Neural cell (in vitro differentiated cells): Measurements from ENCODE around the gene PRRG2.

ENCODE experiments used
- CTCF ChIP-seq: fragments of 450-650 bp; IDR thresholded peaks from 2 replicates; pipeline ENCODE4 v1.5.1; 2014; ENCODE audit warnings: antibody characterized with exemption, mild to moderate bottlenecking, moderate library complexity; ENCODE audit not compliant: poor library complexity, severe bottlenecking
- EZH2 ChIP-seq: fragments of 200-600, 300-800 bp; shearing (Covaris generic), sonication (generic); IDR thresholded peaks from 2 replicates; pipeline ENCODE4 v1.6.1; 2014; ENCODE audit warnings: antibody characterized with exemption, low read length, borderline replicate concordance, mild to moderate bottlenecking; ENCODE audit not compliant: insufficient read depth, poor library complexity, severe bottlenecking
- MXI1 ChIP-seq: fragments of 450-650 bp; conservative IDR thresholded peaks from 2 replicates; pipeline ENCODE4 v1.6.1; 2014; ENCODE audit warnings: antibody characterized with exemption, mild to moderate bottlenecking; ENCODE audit not compliant: poor library complexity, severe bottlenecking
- POLR2AphosphoS5 ChIP-seq: IDR thresholded peaks from 2 replicates; pipeline ENCODE4 v1.6.1; 2012
- RAD21 ChIP-seq: fragments of 450-650 bp; conservative IDR thresholded peaks from 2 replicates; pipeline ENCODE4 v1.6.1; 2014; ENCODE audit warnings: antibody characterized with exemption, mild to moderate bottlenecking, moderate library complexity

GRCh38 chr19:49551531-49551930 lies 29.6 kb upstream of the PRRG2 start:
- no peak for TF ChIP-seq CTCF
- TF ChIP-seq EZH2, result no peak
- no peak for TF ChIP-seq RAD21
- TF ChIP-seq MXI1, result no peak
- TF ChIP-seq POLR2AphosphoS5, result no peak
